Kidney (tissue), 14 donors: ENCODE measurements around the gene TCF7L1. TPM values are rescaled to one million over a fixed set of nuclear protein-coding genes. Genes with fewer than 3 reads are reported as not detected.

ENCODE experiments used
- DNase-seq, 5 donors: peaks; one replicate each; pipeline ENCODE4 v3.0.0-alpha.2; 2013 to 2020
- FAIRE-seq: peaks from 2 replicates; lab custom pipeline; 2012; peaks lifted over from hg19 to GRCh38; lab: Jason Lieb, UNC
- H3K27ac ChIP-seq, 2 donors: one replicate each; pipeline ENCODE4 v1.7.0; 2013; ENCODE audit warnings: low read depth in 2 of 2, low read length in 2 of 2, inconsistent platforms in 1 of 2
- H3K27me3 ChIP-seq: one replicate; pipeline ENCODE4 v1.7.1; 2013; ENCODE audit warnings: low read length, inconsistent platforms; ENCODE audit not compliant: control insufficient read depth, insufficient read depth
- H3K36me3 ChIP-seq, 3 donors: one replicate each; pipeline versions ENCODE4 v1.7.0 to v1.7.1; 2013; ENCODE audit warnings: low read length in 3 of 3, control low read depth in 1 of 3, inconsistent platforms in 1 of 3; ENCODE audit not compliant: insufficient read depth in 3 of 3, control insufficient read depth in 2 of 3
- H3K4me1 ChIP-seq, 3 donors: one replicate each; pipeline versions ENCODE4 v1.7.0 to v1.7.1; 2013; ENCODE audit warnings: low read length in 3 of 3, inconsistent platforms in 1 of 3, low read depth in 1 of 3; ENCODE audit not compliant: control insufficient read depth in 2 of 3, insufficient read depth in 2 of 3
- H3K4me3 ChIP-seq, 3 donors: one replicate each; pipeline versions ENCODE4 v1.7.0 to v1.8.1; 2013; ENCODE audit warnings: low read length in 3 of 3, control low read depth in 1 of 3, inconsistent platforms in 1 of 3
- H3K9ac ChIP-seq, 3 donors: one replicate each; pipeline versions ENCODE4 v1.7.0 to v1.7.1; 2013; ENCODE audit warnings: low read length in 3 of 3, control low read depth in 1 of 3, inconsistent platforms in 1 of 3
- H3K9me3 ChIP-seq, 3 donors: one replicate each; pipeline versions ENCODE4 v1.7.0 to v1.7.1; 2013; ENCODE audit warnings: low read length in 3 of 3, control low read depth in 1 of 3, inconsistent platforms in 1 of 3; ENCODE audit not compliant: control insufficient read depth in 2 of 3, insufficient read depth in 1 of 3
- intact Hi-C: fragments of 100-400 bp; cut with DNase I; formaldehyde crosslinking; loops from one replicate; pipeline ENCODE4 v1.11.1; 2022
- polyA plus RNA-seq: library from polyadenylated mRNA; stranded (reverse); fragments of 350-450 nt; fragmentation: Illumina TruSeq; extraction: RNeasy Lipid Tissue Mini Kit (QIAGEN cat#74804); gene quantifications from one replicate; pipeline ENCODE4 v1.2.3, GENCODE V29; 2014; ENCODE audit warnings: low read depth, low replicate concordance; ENCODE audit not compliant: insufficient read depth
- total RNA-seq: library from RNA; stranded (reverse); fragmentation: NEBNext Ultra II Directional; extraction: Animal tissue kit (Norgen Biotek cat#: 25700); gene quantifications from one replicate; pipeline ENCODE4 v1.2.1, GENCODE V29; 2021
- TF ChIP-seq, protein P1 (sequence below): IDR thresholded peaks from 3 replicates; pipeline ENCODE4 v1.5.1; 2012; ENCODE audit warnings: mild to moderate bottlenecking, moderate library complexity, borderline replicate concordance; ENCODE audit not compliant: insufficient read depth; ENCODE audit errors: extremely low read depth
- donor health status: control.
- donor health status: control.
- donor health status: control.
- donor health status: control.
- donor health status: control.
- donor health status: DM: yes; HTN: yes; CAD: no.
- donor health status: Normal renal cell carcinoma (clear cell type).

The TCF7L1 gene
- total and polyA plus RNA-seq, 2 donors from 2014 or later = 10.2 to 12.5 TPM

- DNase-seq (peak in 1 of 5 donors; percentile 59), FAIRE-seq (no peak)
- Histone ChIP-seq H3K36me3 (no peaks in the 10 kb centered on the region), H3K4me3 (no peak overlapping the region), H3K27me3 (no peaks in the 10 kb centered on the region), H3K9ac (no peak overlapping the region), H3K9me3 (no peaks in the 10 kb centered on the region), H3K27ac (no peak overlapping the region), H3K4me1 (peaks cover 13 to 17% (median 14%) of the 10 kb centered on the region in 3 donors)
- intact Hi-C loops = no loop called here
- TF ChIP-seq, protein P1, sequence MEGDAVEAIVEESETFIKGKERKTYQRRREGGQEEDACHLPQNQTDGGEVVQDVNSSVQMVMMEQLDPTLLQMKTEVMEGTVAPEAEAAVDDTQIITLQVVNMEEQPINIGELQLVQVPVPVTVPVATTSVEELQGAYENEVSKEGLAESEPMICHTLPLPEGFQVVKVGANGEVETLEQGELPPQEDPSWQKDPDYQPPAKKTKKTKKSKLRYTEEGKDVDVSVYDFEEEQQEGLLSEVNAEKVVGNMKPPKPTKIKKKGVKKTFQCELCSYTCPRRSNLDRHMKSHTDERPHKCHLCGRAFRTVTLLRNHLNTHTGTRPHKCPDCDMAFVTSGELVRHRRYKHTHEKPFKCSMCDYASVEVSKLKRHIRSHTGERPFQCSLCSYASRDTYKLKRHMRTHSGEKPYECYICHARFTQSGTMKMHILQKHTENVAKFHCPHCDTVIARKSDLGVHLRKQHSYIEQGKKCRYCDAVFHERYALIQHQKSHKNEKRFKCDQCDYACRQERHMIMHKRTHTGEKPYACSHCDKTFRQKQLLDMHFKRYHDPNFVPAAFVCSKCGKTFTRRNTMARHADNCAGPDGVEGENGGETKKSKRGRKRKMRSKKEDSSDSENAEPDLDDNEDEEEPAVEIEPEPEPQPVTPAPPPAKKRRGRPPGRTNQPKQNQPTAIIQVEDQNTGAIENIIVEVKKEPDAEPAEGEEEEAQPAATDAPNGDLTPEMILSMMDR = no peak
These were observed 113.2 kb downstream of the TCF7L1 start for GRCh38 chr2:85246348-85246747.

GRCh38 chr2:85247610-85248009 is 114.4 kb downstream of the TCF7L1 start:
- peaks cover 11 to 13% (median 12%) of the 10 kb centered on the region in 3 donors for H3K4me1 ChIP-seq
- no peak overlapping the region for H3K4me3 ChIP-seq
- no peaks in the 10 kb centered on the region for H3K9me3 ChIP-seq
- H3K9ac ChIP-seq = no peak overlapping the region
- FAIRE-seq (no peak), DNase-seq (no peak)
- no peak overlapping the region for H3K27ac ChIP-seq
- TF ChIP-seq, protein P1 = no peak
- H3K27me3 ChIP-seq = no peaks in the 10 kb centered on the region
- intact Hi-C loops = no loop called here
- no peaks in the 10 kb centered on the region for H3K36me3 ChIP-seq

- intact Hi-C loops = no loop called here
- no peak for FAIRE-seq
- TF ChIP-seq, protein P1 = no peak
- peak in 1 of 5 donors; percentile 64 for DNase-seq
- Histone ChIP-seq H3K4me1 (peaks cover 6 to 12% (median 8%) of the 10 kb centered on the region in 3 donors), H3K9ac (no peak overlapping the region), H3K9me3 (no peaks in the 10 kb centered on the region), H3K36me3 (no peaks in the 10 kb centered on the region), H3K4me3 (no peak overlapping the region), H3K27ac (peak overlapping the region; percentile 28 to 68), H3K27me3 (no peaks in the 10 kb centered on the region)
These were observed 115.7 kb downstream of the TCF7L1 start for GRCh38 chr2:85248773-85249509.

GRCh38 chr2:85250045-85250444 is 116.9 kb downstream of the TCF7L1 start:
- intact Hi-C loops = no loop called here
- no peaks in the 10 kb centered on the region for H3K27me3 ChIP-seq
- no peak overlapping the region for H3K9ac ChIP-seq
- TF ChIP-seq, protein P1 = no peak
- no peaks in the 10 kb centered on the region for H3K9me3 ChIP-seq
- H3K4me3 ChIP-seq = no peak overlapping the region
- H3K4me1 ChIP-seq = peaks cover 8 to 16% (median 14%) of the 10 kb centered on the region in 3 donors
- DNase-seq (no peak), FAIRE-seq (no peak)
- no peak overlapping the region for H3K27ac ChIP-seq
- no peaks in the 10 kb centered on the region for H3K36me3 ChIP-seq
